Erythroblast (primary cell): ENCODE data around the gene ANKRD44.

ENCODE experiments used
- GATA1 ChIP-seq: IDR thresholded peaks from 2 replicates; pipeline ENCODE4 v1.6.1; 2011; ENCODE audit warnings: low read depth, mild to moderate bottlenecking, control low read depth, low read length, moderate library complexity
- POLR2A ChIP-seq: IDR thresholded peaks from 2 replicates; pipeline ENCODE4 v1.6.1; 2011; ENCODE audit warnings: mild to moderate bottlenecking, low read length

DNA sequence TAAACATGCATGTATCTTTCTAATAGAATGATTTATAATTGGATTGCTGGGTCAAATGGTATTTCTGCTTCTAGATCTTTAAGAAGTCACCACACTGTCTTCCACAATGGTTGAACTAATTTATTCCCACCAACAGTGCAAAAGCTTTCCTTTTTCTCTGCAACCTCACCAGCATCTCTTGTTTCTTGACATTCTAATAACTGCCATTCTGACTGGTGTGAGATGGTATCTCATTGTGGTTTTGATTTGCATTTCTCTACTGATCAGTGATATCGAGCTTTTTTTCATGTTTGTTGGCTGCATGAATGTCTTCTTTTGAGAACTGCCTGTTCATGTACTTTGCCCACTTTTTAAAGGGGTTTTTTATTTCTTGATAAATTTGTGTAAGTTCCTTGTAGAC, 182.5 kb downstream of the ANKRD44 start:
- TF ChIP-seq POLR2A (no peak), GATA1 (no peak)
